ENCODE data around the gene RHOD. TPM values are rescaled to one million over a fixed set of nuclear protein-coding genes. Genes with fewer than 3 reads are reported as not detected.

The RHOD gene
- total RNA-seq, 1 donor from 2014 or later, result 29.8 TPM

- no peak overlapping the region for H3K27ac Mint-ChIP-seq (ENCODE audit: unreplicated experiment)
- no peak overlapping the region for H3K4me3 Mint-ChIP-seq (ENCODE audit: unreplicated experiment)
- no peaks in the 10 kb centered on the region for H3K36me3 ChIP-seq (ENCODE audit: insufficient read depth, low read length)
These were observed 41.6 kb upstream of the RHOD start for GRCh38 chr11:67015048-67015447.

GRCh38 chr11:67016550-67016949, 40.1 kb upstream of the RHOD start:
- Histone ChIP-seq H3K36me3 (ENCODE audit: insufficient read depth, low read length) (no peaks in the 10 kb centered on the region), H3K4me2 (ENCODE audit: low read length) (no peak overlapping the region), H4K20me1 (ENCODE audit: insufficient read depth, low read length) (no peaks in the 10 kb centered on the region), H3K27ac (ENCODE audit: low read depth, low read length) (no peak overlapping the region), H3K79me2 (ENCODE audit: insufficient read depth, low read length) (no peaks in the 10 kb centered on the region), H3K4me1 (ENCODE audit: insufficient read depth, low read length) (no peaks in the 10 kb centered on the region), H3K4me3 (ENCODE audit: insufficient read depth, low read depth, low read length) (no peak overlapping the region), H3K9ac (ENCODE audit: low read length) (no peak overlapping the region), H3K27me3 (ENCODE audit: insufficient read depth, low read length) (no peaks in the 10 kb centered on the region), H2AFZ (ENCODE audit: low read depth, low read length) (no peak overlapping the region), H3K9me3 (ENCODE audit: insufficient read depth, low read depth, low read length) (no peaks in the 10 kb centered on the region)
- Mint-ChIP-seq H3K9me3 (ENCODE audit: unreplicated experiment) (no peaks in the 10 kb centered on the region), H3K27me3 (ENCODE audit: low read depth, unreplicated experiment) (peaks cover 27% of the 10 kb centered on the region), H3K27ac (ENCODE audit: unreplicated experiment) (no peak overlapping the region), H3K4me1 (ENCODE audit: low read depth, unreplicated experiment) (no peaks in the 10 kb centered on the region), H3K4me3 (ENCODE audit: unreplicated experiment) (no peak overlapping the region), H3K36me3 (ENCODE audit: low read depth, unreplicated experiment) (no peaks in the 10 kb centered on the region)
- DNase-seq (ENCODE audit: low read depth), result no peak
- FAIRE-seq, result no peak
- TF ChIP-seq CTCF (IDR thresholded peaks at IDR 0.05; ENCODE audit: insufficient read depth, low read depth, low read length) (no peak), EZH2 (IDR thresholded peaks at IDR 0.05; ENCODE audit: insufficient read depth, low read length) (no peak)

More at GRCh38 chr11:67015048-67015447, 41.6 kb upstream of the RHOD start:
- Mint-ChIP-seq H3K27me3 (ENCODE audit: low read depth, unreplicated experiment) (peaks cover 23% of the 10 kb centered on the region), H3K4me1 (ENCODE audit: low read depth, unreplicated experiment) (no peaks in the 10 kb centered on the region), H3K9me3 (ENCODE audit: unreplicated experiment) (no peaks in the 10 kb centered on the region), H3K36me3 (ENCODE audit: low read depth, unreplicated experiment) (no peaks in the 10 kb centered on the region)
- Histone ChIP-seq H3K9ac (ENCODE audit: low read length) (no peak overlapping the region), H3K79me2 (ENCODE audit: insufficient read depth, low read length) (no peaks in the 10 kb centered on the region), H2AFZ (ENCODE audit: low read depth, low read length) (no peak overlapping the region), H3K27ac (ENCODE audit: low read depth, low read length) (no peak overlapping the region), H4K20me1 (ENCODE audit: insufficient read depth, low read length) (no peaks in the 10 kb centered on the region), H3K27me3 (ENCODE audit: insufficient read depth, low read length) (no peaks in the 10 kb centered on the region), H3K9me3 (ENCODE audit: insufficient read depth, low read depth, low read length) (no peaks in the 10 kb centered on the region), H3K4me2 (ENCODE audit: low read length) (no peak overlapping the region), H3K4me1 (ENCODE audit: insufficient read depth, low read length) (no peaks in the 10 kb centered on the region), H3K4me3 (ENCODE audit: insufficient read depth, low read depth, low read length) (no peak overlapping the region)
- FAIRE-seq (no peak), DNase-seq (ENCODE audit: low read depth) (no peak)
- no peak for TF ChIP-seq CTCF (IDR thresholded peaks at IDR 0.05; ENCODE audit: insufficient read depth, low read depth, low read length)
- no peak for TF ChIP-seq EZH2 (IDR thresholded peaks at IDR 0.05; ENCODE audit: insufficient read depth, low read length)

GRCh38 chr11:67020949-67021348, 35.7 kb upstream of the RHOD start:
- no peaks in the 10 kb centered on the region for H4K20me1 ChIP-seq (ENCODE audit: insufficient read depth, low read length)
- H3K79me2 ChIP-seq (ENCODE audit: insufficient read depth, low read length), result no peaks in the 10 kb centered on the region
- H3K27ac ChIP-seq (ENCODE audit: low read depth, low read length), result no peak overlapping the region
- no peaks in the 10 kb centered on the region for H3K36me3 ChIP-seq (ENCODE audit: insufficient read depth, low read length)
- peaks cover 10% of the 10 kb centered on the region for H3K4me1 Mint-ChIP-seq (ENCODE audit: low read depth, unreplicated experiment)
- H3K27me3 ChIP-seq (ENCODE audit: insufficient read depth, low read length), result no peaks in the 10 kb centered on the region
- H3K4me2 ChIP-seq (ENCODE audit: low read length), result no peak overlapping the region
- no peak overlapping the region for H3K4me3 Mint-ChIP-seq (ENCODE audit: unreplicated experiment)
- H3K9me3 Mint-ChIP-seq (ENCODE audit: unreplicated experiment), result no peaks in the 10 kb centered on the region
- peaks cover 30% of the 10 kb centered on the region for H3K4me1 ChIP-seq (ENCODE audit: insufficient read depth, low read length)
- H2AFZ ChIP-seq (ENCODE audit: low read depth, low read length), result no peak overlapping the region
- H3K36me3 Mint-ChIP-seq (ENCODE audit: low read depth, unreplicated experiment), result no peaks in the 10 kb centered on the region
- FAIRE-seq, result no peak
- peaks cover 36% of the 10 kb centered on the region for H3K27me3 Mint-ChIP-seq (ENCODE audit: low read depth, unreplicated experiment)
- H3K4me3 ChIP-seq (ENCODE audit: insufficient read depth, low read depth, low read length), result no peak overlapping the region
- TF ChIP-seq EZH2 (IDR thresholded peaks at IDR 0.05; ENCODE audit: insufficient read depth, low read length) (no peak), CTCF (IDR thresholded peaks at IDR 0.05; ENCODE audit: insufficient read depth, low read depth, low read length) (no peak)
- no peak overlapping the region for H3K9ac ChIP-seq (ENCODE audit: low read length)
- no peaks in the 10 kb centered on the region for H3K9me3 ChIP-seq (ENCODE audit: insufficient read depth, low read depth, low read length)
- DNase-seq (ENCODE audit: low read depth), result no peak
- H3K27ac Mint-ChIP-seq (ENCODE audit: unreplicated experiment), result no peak overlapping the region

Measured in astrocyte (in vitro differentiated cells and primary cell).